NCI-H128 (cell line): ENCODE results near the gene MYO9B.

Experiments used
- DNase-seq: peaks from one replicate; lab custom pipeline; 2025; ENCODE audit not compliant: unreplicated experiment; lab: John Stamatoyannopoulos, UW

Gene MYO9B

GRCh38 chr19:17236811-17237543 is 161.4 kb downstream of the MYO9B start:
- no peak for DNase-seq

DNA sequence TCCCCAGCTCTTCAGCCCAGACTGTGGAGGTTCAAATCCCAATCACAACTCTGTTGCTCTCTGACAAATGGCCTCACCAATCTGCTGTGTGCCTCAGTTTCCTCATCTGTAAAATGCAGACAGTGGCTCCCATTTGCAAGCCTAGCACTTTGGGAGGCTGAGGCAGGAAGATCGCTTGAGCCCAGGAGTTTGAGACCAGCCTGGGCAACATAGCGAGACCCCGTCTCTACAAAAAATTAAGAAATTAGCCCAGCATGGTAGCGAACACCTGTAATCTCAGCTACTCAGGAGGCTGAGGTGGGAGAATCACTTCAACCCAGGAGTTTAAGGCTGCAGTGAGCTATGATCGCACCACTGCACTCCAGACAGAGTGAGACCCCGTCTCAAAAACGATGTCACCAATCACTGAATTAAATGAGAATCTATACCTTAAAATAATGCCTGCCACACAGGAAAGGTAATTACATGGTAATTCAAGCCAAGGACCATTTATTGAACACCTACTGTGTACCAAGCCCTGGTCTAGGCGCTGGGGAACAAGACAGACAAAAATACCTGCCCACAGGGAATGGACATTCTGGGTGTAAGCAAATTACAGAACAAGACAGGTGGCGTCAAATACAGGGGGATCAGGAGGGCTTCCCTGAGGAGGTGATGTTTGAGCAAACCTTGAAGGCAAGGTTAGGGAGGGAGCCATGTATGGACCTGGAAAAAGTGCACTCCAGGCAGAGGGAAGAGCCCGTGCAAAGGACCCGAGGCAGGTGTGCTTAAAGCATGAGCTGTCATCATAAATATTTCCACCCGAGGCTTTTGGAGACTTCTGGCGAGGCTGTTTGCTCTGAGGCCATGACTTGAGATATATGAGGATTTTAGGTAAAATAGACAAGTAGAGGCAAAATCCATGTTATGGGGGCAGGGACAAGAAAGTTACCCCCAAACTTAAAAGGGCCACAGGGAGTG is 162.4 kb downstream of the MYO9B start:
- no peak for DNase-seq

- DNase-seq = no peak
Observed at GRCh38 chr19:17240062-17240752, 164.6 kb downstream of the MYO9B start.

- no peak for DNase-seq
Observed at GRCh38 chr19:17240826-17241399, 165.3 kb downstream of the MYO9B start.

DNA sequence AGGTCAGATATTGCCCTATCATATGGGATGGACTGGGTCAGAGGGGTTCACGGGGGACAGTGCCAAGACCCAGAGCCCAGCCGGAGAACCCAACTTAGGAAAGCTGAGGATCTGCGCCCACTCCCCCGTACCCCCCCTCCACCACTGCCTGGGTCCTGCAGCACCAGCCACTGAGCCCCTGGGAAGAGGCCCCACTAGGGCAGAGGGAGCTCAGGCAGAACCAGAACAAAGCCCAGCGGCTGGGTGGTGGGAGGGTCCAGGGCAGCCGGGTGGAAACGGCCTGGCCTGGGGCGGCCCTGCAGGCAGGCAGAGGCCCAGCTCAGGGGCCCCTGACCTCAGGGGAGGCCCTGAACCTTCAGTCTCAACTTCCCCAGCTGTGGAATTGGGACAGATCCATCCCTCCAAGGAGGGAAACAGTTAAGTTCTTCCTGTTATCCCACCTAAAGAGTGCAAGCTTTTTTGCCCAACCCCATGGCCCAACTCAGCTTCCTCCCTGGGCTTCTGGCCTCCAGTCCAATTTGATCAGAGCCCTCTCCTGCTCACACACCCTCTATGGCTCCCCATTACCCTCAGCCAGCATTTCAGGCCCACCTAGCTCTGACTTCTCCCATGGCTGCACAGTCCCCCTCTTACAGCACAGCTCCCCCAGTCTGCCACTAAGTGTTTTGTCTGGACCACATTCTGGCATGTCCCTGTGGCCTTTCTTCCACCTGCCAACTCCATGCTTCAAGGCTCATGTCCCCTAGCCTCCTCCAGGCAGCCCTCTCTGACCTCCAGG is 167.0 kb downstream of the MYO9B start:
- DNase-seq = no peak

GRCh38 chr19:17243211-17243829 is 167.7 kb downstream of the MYO9B start:
- no peak for DNase-seq

GRCh38 chr19:17243830-17244617 is 168.4 kb downstream of the MYO9B start:
- DNase-seq = no peak

DNA sequence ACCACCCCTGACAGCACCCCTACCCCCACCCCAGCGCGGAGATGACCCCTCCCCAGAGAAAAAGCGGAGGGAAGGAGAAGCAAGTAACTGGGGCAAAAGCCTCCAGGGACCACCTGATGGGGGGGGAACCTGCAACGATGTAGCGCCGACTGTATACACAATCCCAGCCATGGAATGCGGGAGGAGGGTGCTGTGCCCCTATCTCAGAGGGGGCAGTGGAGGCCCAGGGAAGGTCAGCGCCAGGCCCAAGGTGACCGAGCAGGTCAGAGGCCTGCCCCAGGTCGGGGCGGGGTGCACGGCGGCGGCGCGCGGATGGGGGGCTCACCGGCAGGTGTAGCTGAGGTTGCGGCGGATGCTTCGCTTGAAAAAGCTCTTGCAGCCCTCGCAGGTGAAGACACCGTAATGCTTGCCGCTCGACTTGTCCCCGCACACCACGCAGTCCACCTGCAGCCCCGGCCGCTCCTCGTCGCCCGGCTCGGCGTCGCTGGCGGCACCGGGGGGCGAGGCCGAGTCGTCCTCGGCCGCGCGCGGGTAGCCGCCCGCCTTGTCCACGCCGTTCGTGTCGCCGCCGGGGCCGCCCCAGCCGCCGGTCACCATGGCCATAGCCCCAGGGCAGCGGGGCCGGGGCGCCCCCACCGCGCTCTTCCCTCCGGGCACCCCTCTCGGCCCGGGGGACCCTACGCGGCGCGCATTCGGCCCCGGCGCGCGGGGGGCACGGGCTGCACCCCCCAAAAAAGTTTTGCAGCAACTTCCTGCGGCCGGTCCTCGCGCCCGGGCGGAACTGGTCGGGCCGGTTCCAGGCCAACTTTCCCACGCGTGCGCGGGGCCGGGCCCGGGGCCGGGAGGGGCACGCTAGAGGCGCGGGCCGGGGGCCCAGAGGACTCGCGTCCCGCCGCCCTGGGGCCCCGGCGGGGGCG is 169.3 kb downstream of the MYO9B start:
- no peak for DNase-seq

- DNase-seq = no peak
Observed at GRCh38 chr19:17245535-17245984, 170.0 kb downstream of the MYO9B start, which contains the start of gene NR2F6. NR2F6 (minus strand) TSS chr19:17245919; CDS start chr19:17245220, 699 bp downstream.

DNA sequence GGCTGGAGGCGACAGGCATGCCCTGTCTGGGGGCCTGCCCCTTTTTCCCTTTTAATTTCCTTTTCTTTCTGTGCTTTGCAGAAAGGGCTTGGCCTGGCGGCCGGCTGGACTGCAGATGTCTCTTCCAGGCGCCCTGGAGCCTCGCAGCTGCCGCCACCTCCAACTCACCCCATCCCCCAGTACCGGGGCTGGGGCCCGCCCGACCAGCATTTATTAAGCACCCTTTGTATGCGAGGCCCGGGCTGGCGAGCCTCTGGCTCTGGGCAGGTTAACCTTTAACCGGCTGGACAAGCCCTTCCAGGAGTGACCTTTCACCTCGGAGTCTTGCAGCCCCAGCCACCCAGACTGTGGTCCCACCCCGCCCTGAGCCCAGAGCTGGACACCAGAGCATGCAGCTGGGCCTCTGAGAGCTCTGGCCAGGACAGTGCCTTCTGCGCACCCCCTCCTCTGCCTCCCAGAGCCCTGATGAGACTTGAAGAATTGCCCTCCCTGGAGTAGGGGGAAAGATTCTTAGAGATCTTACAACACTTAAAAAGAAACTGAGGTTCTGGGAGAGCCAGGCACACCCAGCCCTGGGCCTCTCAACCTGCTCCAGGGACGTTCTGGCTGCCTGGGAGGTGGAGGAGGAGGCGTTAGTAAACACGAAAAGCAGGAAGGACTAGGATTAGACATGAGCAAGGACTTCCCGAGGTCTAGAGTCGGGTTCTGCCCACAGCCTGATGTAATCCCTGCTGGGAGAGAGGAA is 171.3 kb downstream of the MYO9B start:
- DNase-seq = no peak

DNA sequence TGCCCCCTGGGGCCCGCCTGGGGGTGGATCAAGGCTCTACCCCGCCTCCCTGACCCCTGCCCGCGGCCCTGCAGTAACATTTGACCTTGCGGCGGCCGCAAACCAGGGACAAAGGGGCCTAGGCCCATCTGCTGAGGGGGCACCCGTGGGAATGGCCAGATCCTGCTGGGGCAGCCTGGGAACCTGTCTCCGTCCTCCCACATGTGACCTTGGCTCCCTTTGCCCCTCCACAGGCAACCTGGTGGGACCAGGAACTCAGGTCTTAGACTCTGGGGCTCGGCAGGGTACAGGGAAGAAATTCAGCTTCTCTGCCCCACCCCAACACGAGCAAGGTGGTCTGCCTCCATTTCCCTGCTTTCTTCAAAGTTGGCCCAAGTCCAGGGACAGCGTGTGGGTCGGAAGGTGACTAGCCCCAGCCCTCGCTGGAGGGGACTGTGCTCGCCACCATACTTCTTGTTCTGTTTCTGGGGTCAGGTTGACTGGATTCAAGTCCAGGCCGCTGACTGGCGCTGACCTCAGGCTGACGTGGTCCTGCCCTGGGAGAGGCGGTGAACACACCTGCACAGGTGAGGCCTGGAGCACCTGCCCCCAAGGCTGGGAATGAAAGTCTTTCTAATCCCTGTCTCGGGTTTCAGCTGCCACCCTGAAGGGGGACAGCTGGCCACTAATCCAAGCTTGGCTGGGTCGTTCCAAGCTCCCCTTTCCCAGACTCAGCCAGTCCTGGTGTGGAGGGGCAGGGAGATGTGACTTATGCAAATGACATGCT is 172.6 kb downstream of the MYO9B start:
- DNase-seq = no peak

- DNase-seq = no peak
Observed at GRCh38 chr19:17249887-17250548, 174.4 kb downstream of the MYO9B start.

DNA sequence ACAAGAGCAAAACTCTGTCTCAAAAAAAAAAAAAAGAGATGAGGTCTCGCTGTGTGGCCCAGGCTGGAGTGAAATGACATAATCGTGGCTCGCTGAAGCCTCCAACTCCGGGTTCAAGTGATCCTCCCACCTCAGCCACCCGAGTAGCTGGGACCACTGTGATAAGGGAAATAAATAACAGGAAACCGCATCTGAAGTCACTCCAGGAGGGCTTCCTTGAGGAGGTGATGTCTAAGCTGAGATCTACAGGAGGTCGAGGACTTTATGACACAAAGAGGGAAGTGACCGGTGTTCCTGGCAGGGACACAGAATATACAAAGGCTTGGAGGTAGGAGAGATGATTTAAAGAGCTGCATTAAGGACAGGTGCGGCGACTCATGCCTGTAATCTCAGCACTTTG is 179.1 kb downstream of the MYO9B start:
- DNase-seq = no peak

DNA sequence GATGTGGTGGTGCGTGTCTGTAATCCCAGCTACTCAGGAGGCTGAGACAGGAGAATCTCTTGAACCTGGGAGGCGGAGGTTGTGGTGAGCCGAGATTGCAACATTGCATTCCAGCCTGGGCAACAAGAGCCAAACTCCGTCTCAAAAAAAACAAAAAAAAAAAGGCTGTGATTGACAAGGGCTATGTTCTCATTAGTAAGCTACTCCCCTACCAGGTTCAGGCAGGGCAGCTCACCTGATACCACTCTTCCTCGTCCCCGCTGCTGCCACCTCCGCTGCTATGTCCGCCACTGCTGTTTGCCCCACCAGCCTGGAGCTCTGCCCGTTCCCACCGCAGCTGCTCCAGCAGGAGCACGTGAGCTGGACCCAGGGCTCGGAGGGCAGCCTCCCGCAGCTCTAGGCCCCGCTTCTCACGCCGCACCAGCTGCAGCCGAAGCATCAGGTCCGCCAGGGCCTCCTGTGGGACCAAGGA is 179.6 kb downstream of the MYO9B start:
- no peak for DNase-seq

DNA sequence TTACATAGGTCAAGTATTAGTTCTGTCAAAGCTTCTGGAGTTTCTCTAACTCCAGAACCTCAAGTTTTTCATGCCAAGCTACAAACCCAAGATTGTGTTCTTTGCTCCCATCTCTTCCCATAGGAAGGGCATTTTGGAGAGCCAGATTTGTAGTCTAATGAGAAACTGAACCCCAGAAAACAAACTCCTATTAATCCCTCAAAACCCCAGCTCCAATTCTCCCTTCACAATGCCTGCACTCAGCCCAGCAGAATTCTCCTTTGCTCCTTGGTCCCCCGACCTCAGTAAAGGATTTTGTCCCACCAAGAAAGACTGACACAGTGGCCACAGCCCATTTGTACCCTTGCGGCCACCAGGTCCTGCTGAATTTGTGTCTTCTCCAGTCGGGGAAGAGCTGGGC is 180.6 kb downstream of the MYO9B start:
- no peak for DNase-seq
